SK-N-SH treated with all-trans-retinoic acid at 6 μM for 48 hours (cell line): ENCODE data around the gene MACROD1.

Experiments used
- ARNTL ChIP-seq: fragments of 450-650 bp; formaldehyde crosslinking; IDR thresholded peaks from 2 replicates; pipeline ENCODE4 v1.5.0; 2020; ENCODE audit warnings: low read depth, mild to moderate bottlenecking, moderate library complexity, borderline replicate concordance
- BACH2 ChIP-seq: fragments of 250-450 bp; sonication (Bioruptor Pico); IDR thresholded peaks from 2 replicates; pipeline ENCODE4 v1.9.0; 2021; ENCODE audit warnings: mild to moderate bottlenecking, borderline replicate concordance
- ESRRG ChIP-seq: fragments of 250-450 bp; sonication (Bioruptor Pico); IDR thresholded peaks from 2 replicates; pipeline ENCODE4 v1.6.1; 2021; ENCODE audit warnings: mild to moderate bottlenecking
- GLIS3 ChIP-seq: fragments of 250-450 bp; sonication (Bioruptor Pico); IDR thresholded peaks from 2 replicates; pipeline ENCODE4 v1.5.0; 2020; ENCODE audit warnings: mild to moderate bottlenecking, moderate library complexity
- ISL1 ChIP-seq: fragments of 250-450 bp; sonication (Bioruptor Pico); IDR thresholded peaks from 2 replicates; pipeline ENCODE4 v2.1.2; 2022; ENCODE audit warnings: mild to moderate bottlenecking, moderate library complexity
- TCF4 ChIP-seq: fragments of 250-450 bp; sonication (Bioruptor Pico); IDR thresholded peaks from 2 replicates; pipeline ENCODE4 v1.8.0; 2021; ENCODE audit warnings: mild to moderate bottlenecking, moderate library complexity, borderline replicate concordance
- ZFP3 ChIP-seq: fragments of 250-450 bp; sonication (Bioruptor Pico); IDR thresholded peaks from 2 replicates; pipeline ENCODE4 v1.5.0; 2020; ENCODE audit warnings: mild to moderate bottlenecking, moderate library complexity
- ZFP30 ChIP-seq: fragments of 450-650 bp; formaldehyde crosslinking; IDR thresholded peaks from 2 replicates; pipeline ENCODE4 v1.5.0; 2022; ENCODE audit warnings: mild to moderate bottlenecking, moderate library complexity
- TF ChIP-seq, protein P1 (sequence below): fragments of 250-450 bp; sonication (Bioruptor Pico); IDR thresholded peaks from 2 replicates; pipeline ENCODE4 v1.5.1; 2020; ENCODE audit warnings: low read depth, mild to moderate bottlenecking, moderate library complexity
- TF ChIP-seq, protein P2 (sequence below): fragments of 250-450 bp; sonication (Bioruptor Pico); IDR thresholded peaks from 2 replicates; pipeline ENCODE4 v1.5.1; 2021; ENCODE audit warnings: mild to moderate bottlenecking, moderate library complexity

DNA sequence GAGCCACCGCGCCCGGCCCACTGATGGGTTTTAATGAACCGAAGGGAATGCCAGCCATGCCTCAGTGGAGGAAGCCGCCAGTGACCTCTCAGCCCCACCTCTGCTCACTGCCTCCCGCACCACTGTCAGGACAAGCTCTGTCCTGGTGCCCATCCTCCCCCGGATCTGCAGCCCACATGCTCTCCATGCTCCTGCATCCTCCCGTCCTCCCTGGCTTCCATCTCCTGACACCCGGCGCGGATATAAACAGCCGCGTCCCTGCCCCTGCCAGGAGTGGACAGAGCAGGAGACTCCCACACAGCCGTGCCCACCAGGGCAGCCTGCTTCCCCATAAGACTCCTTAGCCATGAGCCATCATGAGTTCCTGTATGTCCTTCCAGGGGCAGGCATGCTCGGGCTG lies 26.9 kb downstream of the MACROD1 start:
- TF ChIP-seq ISL1 (CRISPR knock-in tag): no peak
- no peak for TF ChIP-seq ARNTL (CRISPR knock-in tag)
- TF ChIP-seq ZFP3: no peak
- no peak for TF ChIP-seq ESRRG (CRISPR knock-in tag)
- TF ChIP-seq, protein P1, sequence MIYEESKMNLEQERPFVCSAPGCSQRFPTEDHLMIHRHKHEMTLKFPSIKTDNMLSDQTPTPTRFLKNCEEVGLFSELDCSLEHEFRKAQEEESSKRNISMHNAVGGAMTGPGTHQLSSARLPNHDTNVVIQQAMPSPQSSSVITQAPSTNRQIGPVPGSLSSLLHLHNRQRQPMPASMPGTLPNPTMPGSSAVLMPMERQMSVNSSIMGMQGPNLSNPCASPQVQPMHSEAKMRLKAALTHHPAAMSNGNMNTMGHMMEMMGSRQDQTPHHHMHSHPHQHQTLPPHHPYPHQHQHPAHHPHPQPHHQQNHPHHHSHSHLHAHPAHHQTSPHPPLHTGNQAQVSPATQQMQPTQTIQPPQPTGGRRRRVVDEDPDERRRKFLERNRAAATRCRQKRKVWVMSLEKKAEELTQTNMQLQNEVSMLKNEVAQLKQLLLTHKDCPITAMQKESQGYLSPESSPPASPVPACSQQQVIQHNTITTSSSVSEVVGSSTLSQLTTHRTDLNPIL (CRISPR knock-in tag): no peak
- no peak for TF ChIP-seq TCF4 (CRISPR knock-in tag)
- TF ChIP-seq, protein P2, sequence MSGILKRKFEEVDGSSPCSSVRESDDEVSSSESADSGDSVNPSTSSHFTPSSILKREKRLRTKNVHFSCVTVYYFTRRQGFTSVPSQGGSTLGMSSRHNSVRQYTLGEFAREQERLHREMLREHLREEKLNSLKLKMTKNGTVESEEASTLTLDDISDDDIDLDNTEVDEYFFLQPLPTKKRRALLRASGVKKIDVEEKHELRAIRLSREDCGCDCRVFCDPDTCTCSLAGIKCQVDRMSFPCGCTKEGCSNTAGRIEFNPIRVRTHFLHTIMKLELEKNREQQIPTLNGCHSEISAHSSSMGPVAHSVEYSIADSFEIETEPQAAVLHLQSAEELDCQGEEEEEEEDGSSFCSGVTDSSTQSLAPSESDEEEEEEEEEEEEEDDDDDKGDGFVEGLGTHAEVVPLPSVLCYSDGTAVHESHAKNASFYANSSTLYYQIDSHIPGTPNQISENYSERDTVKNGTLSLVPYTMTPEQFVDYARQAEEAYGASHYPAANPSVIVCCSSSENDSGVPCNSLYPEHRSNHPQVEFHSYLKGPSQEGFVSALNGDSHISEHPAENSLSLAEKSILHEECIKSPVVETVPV (CRISPR knock-in tag): no peak
- no peak for TF ChIP-seq BACH2
- TF ChIP-seq ZFP30: no peak
- no peak for TF ChIP-seq GLIS3 (CRISPR knock-in tag)
